NCI-H526 treated with DMSO at 0.1 percent for 48 hours (cell line): ENCODE measurements around the gene FOXRED2.
"Not testable (repeated sequence)": the region's sequence is repeated elsewhere in the genome, so short reads cannot be mapped to it uniquely, and the experiment has no call there.

Experiments
- DNase-seq: peaks from one replicate; lab custom pipeline; 2025; lab: John Stamatoyannopoulos, UW

Gene FOXRED2

DNA sequence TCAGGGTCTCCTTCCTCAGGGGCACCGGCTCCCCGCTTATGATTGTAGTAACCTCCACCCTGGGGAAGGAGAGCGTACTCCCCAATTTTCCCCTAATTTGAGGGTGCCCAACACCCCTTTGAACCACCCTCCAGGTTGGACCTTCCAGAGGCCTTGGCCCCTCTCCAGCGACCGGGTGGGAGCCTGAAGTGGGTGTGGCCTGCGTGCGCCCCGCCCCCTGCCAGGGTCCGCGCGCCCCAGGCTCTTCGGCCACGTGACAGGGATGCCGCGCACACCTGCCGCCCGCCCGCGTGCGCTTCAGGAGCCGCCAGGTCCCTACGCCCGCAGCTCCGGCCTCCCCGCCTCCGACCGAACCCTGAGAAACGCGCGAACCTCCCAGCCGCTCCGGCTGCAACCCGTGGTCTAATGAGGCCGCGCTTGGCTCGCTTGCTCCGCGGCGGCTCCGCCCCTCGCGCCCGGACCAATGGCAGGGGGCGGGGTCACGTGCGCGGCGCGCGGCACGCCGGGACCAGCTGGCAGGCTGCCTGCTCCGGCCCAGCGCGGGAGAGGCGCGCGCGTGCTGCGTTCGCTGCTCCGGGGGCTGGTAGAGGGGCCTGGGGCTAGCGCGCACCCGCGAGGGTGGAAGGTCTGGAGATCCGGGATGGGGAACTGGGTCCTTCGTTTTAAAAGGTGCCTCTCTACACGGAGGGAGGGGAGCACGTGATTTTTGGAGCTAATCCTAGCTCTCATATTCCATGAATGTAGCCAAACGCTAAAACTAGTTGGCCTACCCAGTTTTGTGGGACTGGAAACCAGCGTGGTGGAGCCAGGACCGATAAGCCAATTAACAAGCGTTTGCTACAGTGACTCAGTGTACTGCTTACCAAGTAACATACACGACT lies at the start of gene FOXRED2:
Gene FOXRED2 (minus strand): TSS at position 404 of the 881 bp plus-strand sequence. CDS start 618 bp downstream, outside the sequence.
- DNase-seq: peak; percentile 37

DNA sequence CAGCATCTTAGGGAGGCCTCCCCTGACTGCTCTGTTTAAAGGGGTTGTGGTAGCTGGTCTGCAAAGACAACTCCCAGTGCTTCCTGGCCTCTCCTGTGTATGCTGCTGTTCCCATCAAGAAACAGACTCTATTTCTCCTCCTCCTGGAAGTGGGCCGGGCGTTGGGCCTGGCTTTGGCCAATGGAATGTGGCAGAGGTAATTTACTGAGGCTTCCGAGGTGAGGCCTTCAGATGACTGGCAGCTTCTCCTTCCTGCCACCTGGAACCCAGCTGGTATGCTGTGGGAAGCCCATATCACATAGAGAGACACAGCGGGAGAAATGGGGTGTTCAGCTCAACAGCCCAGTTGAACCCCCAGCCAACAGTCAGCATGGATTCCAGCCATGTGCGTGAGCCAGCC lies 47.3 kb upstream of the FOXRED2 start:
- DNase-seq: no peak

DNA sequence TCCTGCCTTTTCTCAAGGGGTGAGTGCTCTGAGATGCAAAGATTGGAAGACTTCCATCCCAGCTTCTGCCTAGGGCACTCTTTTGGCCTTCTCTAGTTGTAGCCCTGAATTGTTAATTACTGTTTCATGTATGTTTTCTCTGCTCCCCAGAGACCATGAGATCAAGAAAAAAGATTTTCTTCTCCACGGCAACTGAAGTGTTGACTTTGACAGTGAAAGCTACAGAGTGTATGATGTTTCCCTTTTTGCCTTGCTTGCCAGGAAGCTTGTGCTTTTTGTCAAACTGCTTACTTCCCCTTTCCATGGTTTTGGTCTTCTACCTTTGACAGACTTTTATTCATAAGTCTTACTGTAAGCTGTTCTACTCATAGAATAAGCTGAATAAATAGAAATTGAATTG lies 45.4 kb upstream of the FOXRED2 start:
- no peak for DNase-seq

DNA sequence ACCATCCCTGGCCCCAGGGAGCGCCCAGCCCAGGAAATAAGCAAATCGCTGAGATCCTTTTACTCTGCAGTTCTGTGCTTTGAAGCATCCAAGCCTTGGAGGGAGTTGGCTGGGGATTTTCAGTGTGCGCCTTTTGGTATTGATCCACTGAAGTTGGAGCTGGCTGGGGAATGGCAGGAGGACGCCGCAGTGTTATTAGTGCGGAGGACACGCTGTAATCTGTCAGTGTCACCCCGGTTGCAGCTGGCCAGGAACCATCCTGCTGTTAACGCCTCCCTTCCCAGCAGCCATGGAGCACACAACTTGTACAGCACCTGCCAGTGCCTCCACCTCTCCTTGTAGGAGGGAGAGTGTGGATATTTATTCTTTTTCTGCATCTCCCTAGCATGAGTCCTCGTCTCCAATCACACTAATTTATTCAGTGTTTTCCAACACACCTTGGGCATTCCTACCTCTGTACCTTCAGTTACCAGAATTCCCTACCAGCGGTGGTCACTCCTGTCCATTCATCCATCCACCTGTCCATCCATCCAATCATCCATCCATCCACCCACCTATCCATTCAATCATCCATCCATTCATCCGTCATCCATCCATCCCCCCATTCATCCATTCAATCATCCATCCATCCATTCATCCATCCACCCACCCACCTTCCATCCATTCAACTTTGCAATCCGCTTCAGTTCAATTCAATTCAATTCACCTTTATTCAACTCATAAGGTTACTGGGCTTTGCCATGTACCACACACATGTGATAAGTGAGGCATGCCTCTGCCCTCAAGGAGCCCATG lies 44.1 kb upstream of the FOXRED2 start:
- no peak for DNase-seq

DNA sequence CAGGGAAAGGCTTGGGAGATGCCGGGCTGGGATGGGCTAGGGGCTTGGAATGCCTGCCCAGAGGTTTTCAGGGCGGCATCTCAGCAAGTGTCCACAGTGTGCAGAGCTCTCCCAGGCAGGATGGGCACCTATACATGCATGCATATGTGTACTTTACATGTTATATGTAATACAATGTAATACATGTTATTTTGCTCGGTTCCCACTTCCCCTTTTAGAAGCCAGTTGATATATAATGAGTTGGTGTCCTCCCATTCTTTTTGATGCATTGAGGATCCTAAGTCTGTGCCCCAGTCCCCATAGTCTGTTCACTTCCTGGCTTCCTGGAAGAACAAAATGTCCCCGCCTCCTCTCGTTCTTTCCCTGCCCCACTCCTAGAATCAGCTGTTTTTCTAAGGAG lies 42.2 kb upstream of the FOXRED2 start:
- DNase-seq: no peak

DNA sequence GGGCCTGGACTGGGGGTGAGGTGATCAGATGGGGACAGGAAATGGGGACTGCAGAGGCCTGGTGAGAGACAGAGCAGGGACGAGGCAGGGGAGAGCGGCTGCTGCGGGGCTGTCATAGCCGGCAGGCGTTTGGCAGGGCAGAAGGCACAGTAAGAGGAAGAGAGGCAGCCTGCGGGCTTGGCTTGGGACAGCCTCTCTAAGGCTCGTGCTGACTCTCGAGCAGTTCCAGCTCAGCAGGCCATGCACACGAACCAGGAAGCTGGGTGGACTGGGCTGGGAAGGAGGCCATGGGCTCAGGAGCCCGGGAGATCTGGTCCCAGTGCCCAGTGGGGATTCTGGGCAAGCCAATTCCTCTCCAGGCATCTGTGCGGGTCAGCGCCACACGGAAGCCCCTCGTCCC lies 41.8 kb upstream of the FOXRED2 start:
- no peak for DNase-seq

DNA sequence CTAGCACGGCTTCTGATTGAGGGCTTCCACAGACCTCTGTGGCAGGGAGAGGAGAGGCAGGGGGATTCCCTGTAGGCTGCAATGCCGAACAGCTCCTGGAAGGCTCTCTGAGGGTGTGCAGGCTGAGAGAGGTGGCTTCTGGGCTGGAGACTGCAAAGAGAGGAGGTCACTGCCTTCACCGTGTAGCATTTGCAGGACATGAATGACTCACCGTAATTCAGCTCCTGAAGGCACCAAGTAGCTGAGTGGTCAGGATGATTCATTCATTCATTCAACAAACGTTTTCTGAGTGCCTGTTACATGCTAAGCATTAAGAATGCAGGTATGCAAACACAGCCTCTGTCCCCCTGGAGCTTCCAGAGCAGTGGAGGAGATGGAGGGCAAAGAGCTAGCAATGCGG lies 40.1 kb upstream of the FOXRED2 start:
- DNase-seq: no peak

DNA sequence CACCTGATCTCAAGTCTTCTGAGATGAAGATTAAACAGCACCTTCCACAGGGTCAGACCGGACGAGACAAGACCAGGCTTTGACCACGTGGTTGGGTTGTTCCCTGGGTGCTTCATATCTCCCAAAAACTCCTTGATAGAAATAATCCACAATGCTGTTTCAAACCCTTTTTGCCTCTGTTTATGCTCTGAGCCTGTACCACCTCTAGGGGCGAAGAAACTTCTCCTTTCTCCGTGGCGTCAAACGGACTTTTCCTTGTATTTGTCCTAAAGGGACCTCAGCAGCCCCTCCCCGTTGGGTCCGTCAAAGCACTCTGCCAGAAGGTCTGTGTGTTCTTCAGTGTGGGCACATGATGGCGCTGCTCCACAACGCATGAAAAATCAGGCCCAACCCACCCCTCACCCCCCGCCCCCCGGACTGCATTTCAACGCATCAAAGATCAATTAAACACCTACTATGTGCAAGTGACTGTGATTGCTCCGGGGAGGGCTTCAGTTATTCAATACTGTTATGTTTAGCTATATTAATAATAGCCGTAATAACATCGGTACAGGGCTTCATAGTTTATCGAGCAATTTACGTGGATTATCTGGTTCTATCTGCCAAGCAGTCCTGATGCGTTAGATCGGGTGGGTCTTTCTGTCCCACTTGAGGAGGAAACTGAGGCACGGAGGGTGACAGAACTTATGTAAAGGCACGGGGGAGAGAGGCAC lies 39.4 kb upstream of the FOXRED2 start:
- DNase-seq: peak; percentile 14

DNA sequence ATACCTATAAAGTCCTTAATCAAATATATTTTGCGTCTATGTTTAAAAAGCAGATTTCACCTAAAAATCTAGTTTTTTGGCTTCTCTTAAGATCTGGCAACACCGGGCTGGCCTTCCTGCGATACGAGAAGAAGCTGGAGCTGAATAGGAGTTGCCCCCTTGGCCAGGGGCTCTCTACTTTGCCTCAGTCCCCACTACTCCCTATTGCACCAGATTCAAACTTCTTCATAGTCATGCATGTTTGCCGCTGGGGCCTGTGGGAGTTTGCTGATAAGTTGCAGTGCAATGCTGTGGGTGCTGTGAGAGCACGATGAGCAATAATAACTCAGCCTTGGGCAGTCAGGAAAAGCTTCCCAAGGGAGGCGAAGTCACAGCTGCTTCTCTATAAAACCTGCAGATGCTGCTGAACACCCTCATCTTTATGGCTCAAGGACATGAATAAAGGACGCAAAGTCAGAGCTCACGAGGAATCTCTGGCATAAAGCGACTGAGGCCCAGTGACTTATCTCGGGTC lies 37.3 kb upstream of the FOXRED2 start:
- DNase-seq: no peak

DNA sequence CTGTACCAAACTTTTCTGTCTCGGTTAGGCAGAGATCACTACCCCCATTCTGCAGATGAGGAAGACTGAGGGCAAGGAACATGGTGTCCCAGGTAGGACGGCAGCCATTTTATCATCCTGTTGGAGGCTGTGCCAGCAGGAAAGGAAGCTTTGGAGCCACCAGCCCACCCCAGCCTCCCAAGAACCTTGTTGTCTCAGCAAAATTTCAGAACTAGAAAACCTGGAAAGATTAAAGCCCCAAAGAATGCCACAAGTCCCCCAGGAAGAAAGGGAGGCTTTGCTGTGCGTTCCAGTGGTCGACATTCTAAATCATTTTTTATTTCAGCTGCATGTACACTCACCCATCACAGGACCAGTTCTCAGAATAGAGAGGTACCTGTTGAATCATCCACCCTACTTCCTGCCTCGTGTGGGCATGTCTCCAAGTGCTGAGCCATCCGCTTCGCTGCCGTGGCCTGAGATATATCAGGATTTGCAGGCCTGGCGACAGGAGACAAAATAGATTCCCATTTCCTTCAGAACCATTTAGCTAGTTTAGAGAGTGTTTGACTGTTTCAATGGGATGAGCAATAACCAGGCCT lies 35.1 kb upstream of the FOXRED2 start:
- DNase-seq: no peak

DNA sequence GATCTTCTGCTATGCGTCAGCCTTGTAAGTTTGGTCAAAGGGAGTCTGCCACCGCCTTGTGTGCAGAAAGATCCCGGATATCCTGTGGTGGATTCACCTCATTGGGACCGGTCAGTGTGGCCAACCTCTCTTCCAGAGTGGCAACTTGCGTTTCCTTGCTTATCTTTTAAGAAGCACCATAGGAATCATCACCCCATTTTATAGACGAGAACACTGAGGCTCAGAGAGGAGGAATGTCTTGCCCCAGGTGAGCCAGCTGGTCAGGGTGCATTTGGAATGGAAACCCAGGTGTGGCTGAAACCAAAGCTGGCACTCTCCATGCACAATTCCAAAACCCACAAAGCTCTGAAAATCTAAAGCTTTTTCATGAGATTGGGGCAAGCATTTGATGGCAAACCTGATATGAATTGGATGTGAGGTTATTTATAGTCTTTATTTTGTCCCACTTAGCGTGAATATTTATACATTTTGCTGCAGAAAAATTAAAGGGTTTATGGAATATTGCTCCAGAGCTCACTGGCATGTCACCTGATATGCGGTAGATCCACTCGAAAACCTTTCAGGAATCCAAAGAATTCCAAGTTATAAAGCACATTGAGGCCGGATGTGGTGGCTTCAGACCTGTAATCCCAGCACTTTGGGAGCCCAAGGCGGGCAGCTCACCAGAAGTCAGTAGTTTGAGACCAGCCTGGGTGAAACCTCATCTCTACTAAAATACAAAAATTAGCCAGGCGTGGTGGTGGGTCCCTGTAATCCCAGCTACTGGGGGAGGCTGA lies 34.2 kb upstream of the FOXRED2 start:
- no peak for DNase-seq

DNA sequence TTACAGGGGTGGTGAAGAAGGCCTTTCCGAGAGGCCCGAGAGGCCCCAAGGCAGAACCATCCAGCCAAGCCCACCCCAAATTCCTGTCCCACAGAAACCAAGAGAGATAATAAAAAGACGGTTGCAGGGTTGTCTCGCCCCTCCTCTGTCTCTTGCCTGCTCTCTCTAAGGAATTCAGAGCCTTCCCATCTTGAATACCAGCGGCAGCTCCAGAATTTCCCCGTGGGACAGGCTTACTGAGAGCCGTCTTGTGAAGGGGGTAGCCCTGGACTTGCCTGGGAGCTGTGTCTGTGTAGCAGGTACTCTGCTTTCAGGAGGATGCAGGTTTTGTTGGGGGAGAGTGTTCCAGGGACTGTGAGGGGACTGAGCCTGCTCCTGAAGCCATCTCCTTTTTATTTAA lies 31.7 kb upstream of the FOXRED2 start:
- no peak for DNase-seq

DNA sequence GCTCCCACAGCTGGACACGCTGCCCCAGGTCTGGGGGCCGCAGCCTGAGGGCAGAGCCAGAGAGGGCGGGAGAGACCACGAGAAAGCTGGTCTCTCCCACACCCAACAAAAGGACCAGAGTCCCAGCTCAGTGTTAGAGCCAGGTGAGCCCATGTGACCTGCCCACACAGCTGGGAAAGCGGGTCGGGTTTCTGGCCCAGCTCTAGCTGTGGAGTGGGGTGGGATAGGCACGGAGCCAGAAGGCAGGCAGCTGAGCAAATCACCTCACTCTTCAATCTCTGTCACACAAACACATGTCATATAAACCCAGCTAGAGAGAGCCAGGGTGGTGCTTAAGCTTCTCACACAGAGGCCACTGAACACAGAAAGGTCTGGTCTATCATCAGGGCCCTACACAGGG lies 29.9 kb upstream of the FOXRED2 start:
- DNase-seq: no peak

DNA sequence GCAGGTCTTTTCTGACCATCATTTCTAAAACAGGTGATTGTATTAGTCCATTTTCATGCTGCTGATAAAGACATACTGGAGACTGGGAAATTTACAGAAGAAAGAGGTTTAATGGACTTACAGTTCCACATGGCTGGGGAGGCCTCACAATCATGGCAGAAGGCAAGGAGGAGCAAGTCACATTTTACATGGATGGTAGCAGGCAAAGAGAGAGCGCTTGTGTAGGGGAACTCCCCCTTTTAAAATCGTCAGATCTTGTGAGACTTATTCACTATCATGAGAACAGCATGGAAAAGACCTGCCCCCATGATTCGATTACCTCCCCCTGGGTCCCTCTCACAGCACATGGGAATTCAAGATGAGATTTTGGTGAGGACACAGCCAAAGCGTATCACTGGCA lies 26.5 kb upstream of the FOXRED2 start:
- DNase-seq: not testable (repeated sequence)

DNA sequence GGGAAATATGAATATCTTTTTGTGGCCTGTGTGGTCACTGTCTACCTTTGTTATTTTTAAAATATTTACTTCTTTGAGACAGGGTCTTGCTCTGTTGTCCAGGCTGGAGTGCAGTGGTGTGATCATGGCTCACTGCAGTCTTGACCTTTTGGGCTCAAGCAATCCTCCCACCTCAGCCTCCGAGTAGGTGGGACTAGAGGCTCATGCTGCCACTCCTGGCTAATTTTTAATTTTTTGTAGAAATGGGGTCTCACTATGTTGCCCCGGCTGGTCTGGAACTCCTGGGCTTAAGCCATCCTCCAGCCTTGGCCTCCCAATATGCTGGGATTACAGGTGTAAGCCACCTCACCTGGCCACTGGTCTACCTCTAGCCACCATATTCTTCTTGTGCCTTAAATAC lies 25.6 kb upstream of the FOXRED2 start:
- DNase-seq: no peak

DNA sequence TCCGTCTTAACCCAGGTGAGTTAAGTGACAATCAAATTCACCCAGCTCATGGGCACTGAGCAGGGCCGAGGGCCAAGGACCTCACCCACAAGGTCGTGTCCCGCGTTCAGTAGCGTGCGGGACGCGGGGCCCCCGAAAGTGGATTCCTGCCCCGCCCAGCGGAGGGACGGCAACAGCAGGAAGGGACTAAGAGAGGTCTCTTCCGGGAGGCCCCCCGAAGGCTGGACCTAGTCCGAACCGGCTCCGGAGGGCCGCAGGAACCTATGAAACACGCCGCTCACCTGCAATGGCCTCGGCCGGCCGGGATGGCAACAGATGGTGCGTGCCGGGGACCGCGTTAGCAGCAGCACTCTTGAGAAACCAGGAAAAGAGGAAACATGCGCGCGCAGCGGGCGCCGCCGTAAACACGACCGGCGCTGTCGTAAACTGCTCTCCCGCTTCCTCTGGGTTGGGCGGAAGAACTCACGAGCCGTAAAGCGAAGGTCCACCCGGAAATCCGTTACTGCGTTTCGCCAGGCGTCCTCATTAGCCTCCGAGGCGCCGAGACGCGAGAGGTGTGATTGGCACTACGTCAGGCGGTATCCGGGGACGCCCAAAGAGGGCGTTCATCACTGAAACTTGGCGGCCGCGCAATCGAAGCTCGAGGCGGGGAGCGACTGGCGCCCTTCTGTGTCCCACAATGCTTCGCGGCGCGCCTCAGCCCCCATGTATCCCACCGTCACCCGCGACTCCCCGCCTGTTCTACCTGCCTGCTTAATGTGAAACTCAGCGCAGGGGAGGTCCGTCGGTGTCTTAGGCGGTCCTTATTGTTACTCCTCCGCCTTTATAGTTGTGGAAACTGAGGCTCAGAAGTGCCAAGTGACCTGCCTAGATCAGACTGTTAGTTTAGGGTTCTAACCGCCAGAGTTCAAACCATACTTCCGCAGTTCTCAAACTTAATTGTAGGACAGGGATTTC lies 22.2 kb upstream of the FOXRED2 start, which contains the start of gene EIF3D:
Gene EIF3D (minus strand): TSS at position 372 of the 957 bp plus-strand sequence. CDS start 3,045 bp downstream, outside the sequence.
- DNase-seq: peak; percentile 95

DNA sequence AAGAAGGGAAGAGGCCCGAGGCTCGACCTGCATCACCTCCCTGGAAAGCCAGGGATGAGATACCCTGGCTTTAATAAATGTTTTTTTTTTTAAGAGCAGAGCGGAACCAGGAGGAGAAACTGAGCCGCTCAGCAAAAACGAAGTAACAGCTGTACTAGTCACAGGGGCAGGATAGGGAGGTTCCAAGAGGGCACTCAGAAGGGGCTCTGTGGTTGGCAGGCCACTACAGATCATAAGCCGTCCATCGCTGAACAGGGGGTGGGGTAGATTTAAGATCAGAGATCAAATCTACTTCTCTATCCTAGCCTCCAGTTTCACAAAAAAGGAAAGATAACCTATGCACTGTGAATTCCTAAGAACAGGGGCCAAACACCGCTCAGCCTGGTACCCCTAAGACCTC lies 21.5 kb upstream of the FOXRED2 start:
- no peak for DNase-seq

DNA sequence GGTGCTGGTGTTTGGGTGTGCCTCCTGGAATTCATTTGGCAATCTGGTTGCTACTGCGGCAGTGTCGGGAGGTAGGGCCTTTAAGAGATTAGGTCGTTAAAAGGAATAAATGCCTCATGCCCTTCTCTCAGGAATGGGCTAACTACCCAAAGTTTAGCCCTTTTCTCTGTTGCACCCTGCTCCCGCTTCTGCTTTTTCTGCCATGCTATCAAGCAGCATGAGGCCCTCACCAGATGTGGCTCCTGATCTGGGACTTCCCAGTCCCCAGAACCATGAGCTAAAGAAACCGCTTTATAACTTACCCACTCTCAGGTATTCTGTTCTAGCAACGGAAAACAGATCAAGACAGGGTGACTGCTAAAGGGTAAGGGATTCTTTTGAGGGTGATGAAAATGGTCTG lies 15.8 kb upstream of the FOXRED2 start:
- no peak for DNase-seq

DNA sequence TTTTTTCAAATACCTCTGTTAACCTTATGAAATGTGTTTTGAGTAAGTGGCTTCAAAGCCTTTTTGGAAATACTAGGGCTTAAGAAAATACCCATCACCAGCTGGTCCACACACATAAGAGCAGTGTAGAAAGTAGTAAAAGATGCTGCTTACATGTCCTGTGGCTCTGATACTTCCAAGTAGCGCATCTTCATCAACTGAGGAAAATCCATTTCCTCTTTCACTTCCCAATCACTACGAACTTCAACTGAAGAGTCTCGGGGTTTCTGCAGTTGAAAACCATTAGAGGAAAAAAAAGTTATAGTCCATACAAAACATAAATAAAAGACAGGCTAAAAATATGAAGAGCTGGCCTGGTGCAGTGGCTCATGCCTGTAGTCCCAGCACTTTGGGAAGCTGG lies 13.6 kb upstream of the FOXRED2 start:
- no peak for DNase-seq

DNA sequence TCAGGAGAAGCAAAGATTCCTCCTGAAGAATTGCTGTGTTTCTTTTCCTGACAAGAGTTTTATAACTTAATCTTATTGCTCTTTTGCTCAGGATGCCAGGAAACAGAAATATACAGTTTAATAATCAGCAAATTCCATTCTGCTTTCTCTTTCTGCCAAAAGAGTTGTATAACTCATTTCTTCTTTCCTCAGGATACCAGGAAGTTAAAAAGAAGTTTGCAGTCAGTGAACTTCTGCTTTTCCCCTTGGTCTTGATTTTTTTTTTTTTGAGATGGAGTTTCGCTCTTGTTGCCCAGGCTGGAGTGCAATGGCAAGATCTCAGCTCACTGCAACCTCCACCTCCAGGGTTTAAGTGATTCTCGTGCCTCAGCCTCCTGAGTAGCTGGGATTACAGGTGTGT lies 13.1 kb upstream of the FOXRED2 start:
- DNase-seq: not testable (repeated sequence)
